Measurements from ENCODE around the gene ULBP1.

- TF ChIP-seq TAF1 (IDR thresholded peaks at IDR 0.05; ENCODE audit: low read depth, low read length) (no peak), POLR2AphosphoS5 (IDR thresholded peaks at IDR 0.05; ENCODE audit: low read depth, low read length) (no peak), POLR2A (IDR thresholded peaks at IDR 0.05; ENCODE audit: low read depth, low read length) (no peak)
Observed at GRCh38 chr6:149948616-149949015, 15.1 kb upstream of the ULBP1 start.

Data from GM12891 (cell line).